Endothelial cell of umbilical vein (primary cell): ENCODE data around the gene CELSR2. TPM values are rescaled to one million over a fixed set of nuclear protein-coding genes. Genes with fewer than 3 reads are reported as not detected.

Experiments
- BruUV-seq: library from RNA; stranded (reverse); fragments of 400-500 nt; replicated peaks from 2 replicates; lab custom pipeline; 2021; lab: Mats Ljungman, UMichigan
- CTCF ChIA-PET: fragments of 300-600, 350-600 bp; sonication (Branson Sonifier 250); formaldehyde crosslinking; loops from one replicate; lab custom pipeline; 2021; ENCODE audit warnings: antibody characterized with exemption, inconsistent platforms; lab: Charles Lee
- POLR2A ChIA-PET: fragments of 300-600, 350-600 bp; sonication (Branson Sonifier 250); formaldehyde crosslinking; loops from one replicate; lab custom pipeline; 2021; ENCODE audit warnings: antibody characterized with exemption, inconsistent platforms; lab: Charles Lee
- DNase-seq: peaks from one replicate; pipeline ENCODE4 v3.0.0-alpha.2; 2011; ENCODE audit warnings: low read depth, low spot score
- FAIRE-seq: peaks from 2 replicates; lab custom pipeline; 2011; peaks lifted over from hg19 to GRCh38; lab: Jason Lieb, UNC
- H2AFZ ChIP-seq: 2 replicates; pipeline ENCODE4 v1.6.0; 2012; ENCODE audit warnings: low read depth, low read length, control low read depth, inconsistent platforms
- H3K27ac ChIP-seq: 2 replicates; pipeline ENCODE4 v1.5.1; 2011; ENCODE audit warnings: low read depth, mild to moderate bottlenecking, control low read depth, low read length, moderate library complexity; ENCODE audit not compliant: insufficient read depth
- H3K27me3 ChIP-seq, 2 experiments: 2 replicates each; pipeline versions ENCODE4 v1.6.0 to v1.6.1; 2011; ENCODE audit warnings: low read length in 2 of 2, mixed read lengths in 1 of 2; ENCODE audit not compliant: control insufficient read depth in 2 of 2, insufficient read depth in 2 of 2
- H3K36me3 ChIP-seq, 2 experiments: 2 replicates in 1 of 2; 3 replicates in 1 of 2; pipeline ENCODE4 v1.5.1; 2011; ENCODE audit warnings: low read length in 2 of 2, mild to moderate bottlenecking in 1 of 2, moderate library complexity in 1 of 2; ENCODE audit not compliant: control insufficient read depth in 2 of 2, insufficient read depth in 2 of 2; ENCODE audit errors: extremely low read depth in 1 of 2
- H3K4me1 ChIP-seq: 3 replicates; pipeline ENCODE4 v1.5.1; 2011; ENCODE audit warnings: mild to moderate bottlenecking, low read length; ENCODE audit not compliant: control insufficient read depth, insufficient read depth; ENCODE audit errors: extremely low read depth
- H3K4me2 ChIP-seq: 2 replicates; pipeline ENCODE4 v1.6.1; 2011; ENCODE audit warnings: low read length, control low read depth, mixed read lengths; ENCODE audit not compliant: insufficient read depth
- H3K4me3 ChIP-seq, 3 experiments: fragments of 200-600 bp in 1 of 3; sonication (generic), shearing (Covaris generic) in 1 of 3; replicated peaks in 1 of 3; 2 replicates each; pipeline ENCODE4 v1.5.1; 2011 to 2016; ENCODE audit warnings: control low read depth in 3 of 3, low read length in 3 of 3, mild to moderate bottlenecking in 2 of 3, inconsistent platforms in 1 of 3, low read depth in 1 of 3, moderate library complexity in 1 of 3; ENCODE audit not compliant: insufficient read depth in 1 of 3
- H3K79me2 ChIP-seq: 2 replicates; pipeline ENCODE4 v1.6.0; 2012; ENCODE audit warnings: low read length, inconsistent platforms; ENCODE audit not compliant: control insufficient read depth, insufficient read depth
- H3K9ac ChIP-seq: replicated peaks from 2 replicates; pipeline ENCODE3; 2011; ENCODE audit warnings: low read length, control low read depth; ENCODE audit not compliant: insufficient read depth; ENCODE audit errors: extremely low read depth
- H3K9me1 ChIP-seq: replicated peaks from 3 replicates; pipeline ENCODE4 v1.6.0; 2011; ENCODE audit warnings: mild to moderate bottlenecking, low read length; ENCODE audit not compliant: control insufficient read depth, insufficient read depth; ENCODE audit errors: extremely low read depth
- H3K9me3 ChIP-seq: replicated peaks from 2 replicates; pipeline ENCODE4 v1.5.1; 2012; ENCODE audit warnings: low read length, inconsistent platforms; ENCODE audit not compliant: control insufficient read depth, insufficient read depth
- H4K20me1 ChIP-seq: replicated peaks from 2 replicates; pipeline ENCODE3; 2011; ENCODE audit warnings: mild to moderate bottlenecking, low read length; ENCODE audit not compliant: control insufficient read depth, insufficient read depth; ENCODE audit errors: extremely low read depth
- CTCF ChIP-seq, 2 donors: IDR thresholded peaks; 1 replicate in 1 of 2; 2 replicates in 1 of 2; pipeline ENCODE4 v1.5.1; 2011; ENCODE audit warnings: low read length in 2 of 2, mild to moderate bottlenecking in 2 of 2, moderate library complexity in 2 of 2, control low read depth in 1 of 2, inconsistent platforms in 1 of 2, low read depth in 1 of 2; ENCODE audit not compliant: insufficient read depth in 1 of 2; ENCODE audit errors: extremely low read depth in 1 of 2
- EZH2 ChIP-seq: IDR thresholded peaks from 2 replicates; pipeline ENCODE4 v1.6.1; 2012; ENCODE audit warnings: borderline replicate concordance, low read depth, mild to moderate bottlenecking, moderate library complexity, low read length, inconsistent platforms; ENCODE audit not compliant: severe bottlenecking
- FOS ChIP-seq: IDR thresholded peaks from 2 replicates; pipeline ENCODE4 v1.6.1; 2011; ENCODE audit warnings: mild to moderate bottlenecking, low read length, moderate library complexity, borderline replicate concordance; ENCODE audit not compliant: insufficient read depth
- GATA2 ChIP-seq: IDR thresholded peaks from 2 replicates; pipeline ENCODE4 v1.7.0; 2011; ENCODE audit warnings: low read depth, mild to moderate bottlenecking, moderate library complexity, mixed read lengths, low read length; ENCODE audit not compliant: insufficient read length, insufficient read depth
- JUN ChIP-seq: IDR thresholded peaks from 2 replicates; pipeline ENCODE4 v1.6.1; 2011; ENCODE audit warnings: borderline replicate concordance, low read depth; ENCODE audit not compliant: insufficient read length, insufficient read depth
- MAX ChIP-seq: IDR thresholded peaks from 2 replicates; pipeline ENCODE4 v1.6.1; 2011; ENCODE audit not compliant: insufficient read depth, insufficient read length
- MYC ChIP-seq: IDR thresholded peaks from one replicate; pipeline ENCODE4 v1.6.1; 2011; ENCODE audit warnings: mild to moderate bottlenecking, low read depth, low read length
- POLR2A ChIP-seq: IDR thresholded peaks from 2 replicates; pipeline ENCODE4 v1.6.1; 2012; ENCODE audit warnings: low read depth, mild to moderate bottlenecking, control low read depth, low read length
- POLR2AphosphoS5 ChIP-seq: IDR thresholded peaks from 2 replicates; pipeline ENCODE4 v1.6.1; 2012; ENCODE audit warnings: low read depth, mild to moderate bottlenecking, control low read depth, low read length, moderate library complexity; ENCODE audit not compliant: insufficient read depth
- dilution Hi-C: fragments of 300-500 bp; cut with MboI; formaldehyde crosslinking; loops from one replicate; pipeline ENCODE4 v1.15.0; 2019; ENCODE audit warnings: low sequenced_read_pairs; ENCODE audit not compliant: extremely low pct_ligation_motif_present
- intact Hi-C: fragments of 100-400 bp; cut with micrococcal nuclease; formaldehyde crosslinking; loops from one replicate; pipeline ENCODE4 v1.10.0; 2022
- polyA plus RNA-seq, 4 experiments: library from polyadenylated mRNA; depleted of rRNA in 3 of 4; stranded (reverse) in 3 of 4; unstranded in 1 of 4; fragments of >200 nt; gene quantifications; 2 replicates each; pipeline versions ENCODE4 v1.2.1 to v1.2.3, GENCODE V29; 2011 to 2012; ENCODE audit warnings: missing spikeins in 1 of 4
- total RNA-seq: library from RNA; stranded (reverse); gene quantifications from 2 replicates; pipeline ENCODE4 v1.2.3, GENCODE V29; 2021

Gene CELSR2
- total and polyA plus RNA-seq, 2 donors (not counting 3 experiments of a cell fraction or from before 2014, with no cell fraction given): 0.90 to 1.4 TPM

- Histone ChIP-seq H3K4me2 (no peak overlapping the region), H3K9me1 (no peaks in the 10 kb centered on the region), H3K27me3 (no peaks in the 10 kb centered on the region), H2AFZ (no peak overlapping the region), H4K20me1 (no peaks in the 10 kb centered on the region), H3K4me1 (no peaks in the 10 kb centered on the region), H3K36me3 (no peaks in the 10 kb centered on the region), H3K9me3 (no peaks in the 10 kb centered on the region), H3K27ac (no peak overlapping the region), H3K4me3 (no peak overlapping the region), H3K9ac (no peak overlapping the region), H3K79me2 (no peaks in the 10 kb centered on the region)
- POLR2A ChIA-PET: no interaction called here
- DNase-seq: no peak
- dilution Hi-C loops: no loop called here
- no peak for FAIRE-seq
- no peak for TF ChIP-seq POLR2AphosphoS5
- TF ChIP-seq MYC: no peak
- BruUV-seq: no TSS peak
- intact Hi-C loops: no loop called here
- CTCF ChIA-PET: interaction anchor here (0.9 to 2.5 kb wide), 3 partner anchors 25 to 139 kb away, joined by 3 to 11 read pairs (median 3); no protein-coding TSS in a partner anchor
Measured at GRCh38 chr1:109261006-109261405, 11.7 kb downstream of the CELSR2 start.

- no TSS peak for BruUV-seq
- Histone ChIP-seq H3K4me2 (no peak overlapping the region), H3K4me1 (no peaks in the 10 kb centered on the region), H4K20me1 (no peaks in the 10 kb centered on the region), H3K36me3 (no peaks in the 10 kb centered on the region), H3K9ac (no peak overlapping the region), H3K27ac (no peak overlapping the region), H3K9me3 (no peaks in the 10 kb centered on the region), H3K9me1 (no peaks in the 10 kb centered on the region), H3K79me2 (no peaks in the 10 kb centered on the region), H2AFZ (no peak overlapping the region), H3K27me3 (no peaks in the 10 kb centered on the region), H3K4me3 (no peak overlapping the region)
- DNase-seq: no peak
- POLR2A ChIA-PET: no interaction called here
- dilution Hi-C loops: no loop called here
- CTCF ChIA-PET: interaction anchor here (0.9 to 2.5 kb wide), 2 partner anchors 25 to 138 kb away, joined by 3 to 11 read pairs; no protein-coding TSS in a partner anchor
- no peak for FAIRE-seq
- TF ChIP-seq POLR2AphosphoS5 (no peak), CTCF (IDR thresholded peaks at IDR 0.05; ENCODE audit: extremely low read depth in 1 of 2, insufficient read depth in 1 of 2, low read depth in 1 of 2, low read length in 2 of 2) (no peak), GATA2 (no peak), POLR2A (no peak), EZH2 (no peak), FOS (no peak), MAX (no peak), JUN (no peak), MYC (no peak)
- intact Hi-C loops: no loop called here
Measured at GRCh38 chr1:109261578-109261977, 12.2 kb downstream of the CELSR2 start.
